ENCODE data around the gene KLHL35. TPM values are rescaled to one million over a fixed set of nuclear protein-coding genes. Genes with fewer than 3 reads are reported as not detected.

KLHL35 gene
- total and polyA plus RNA-seq, 5 donors from 2014 or later: 0.31 to 0.78 (median 0.48) TPM; not detected in 1

- no peaks in the 10 kb centered on the region for H3K36me3 ChIP-seq (ENCODE audit: control insufficient read depth, insufficient read depth, low read length)
- no peaks in the 10 kb centered on the region for H3K9me3 ChIP-seq (ENCODE audit: control insufficient read depth in 2 of 2, low read length in 2 of 2)
- DNase-seq (peak; percentile 50 to 85 (median 73)), ATAC-seq (ENCODE audit: low read depth in 2 of 2) (peak; percentile 84 to 86)
- no peak overlapping the region for H3K4me3 ChIP-seq (ENCODE audit: low read depth, low read length)
- Mint-ChIP-seq H3K9me3 (no peaks in the 10 kb centered on the region), H3K36me3 (no peaks in the 10 kb centered on the region), H3K4me3 (no peak overlapping the region), H3K4me1 (peaks cover 3 to 14% (median 6%) of the 10 kb centered on the region in 4 donors), H3K27me3 (peaks cover 8% of the 10 kb centered on the region), H3K27ac (no peak overlapping the region)
- peaks cover 17% of the 10 kb centered on the region for H3K4me1 ChIP-seq (ENCODE audit: control insufficient read depth, insufficient read depth, low read length, poor library complexity, severe bottlenecking)
- H3K27ac ChIP-seq (ENCODE audit: insufficient read depth, low read length, poor library complexity, severe bottlenecking): no peak overlapping the region
- peaks cover 2% of the 10 kb centered on the region for H3K27me3 ChIP-seq (ENCODE audit: control insufficient read depth, insufficient read depth, low read length)
Measured at GRCh38 chr11:75388386-75389275, 44.4 kb downstream of the KLHL35 start.

GRCh38 chr11:75387736-75388294, 45.2 kb downstream of the KLHL35 start:
- H3K27me3 ChIP-seq (ENCODE audit: control insufficient read depth, insufficient read depth, low read length): peaks cover 2% of the 10 kb centered on the region
- H3K4me3 ChIP-seq (ENCODE audit: low read depth, low read length): no peak overlapping the region
- no peaks in the 10 kb centered on the region for H3K36me3 ChIP-seq (ENCODE audit: control insufficient read depth, insufficient read depth, low read length)
- no peak for DNase-seq
- peaks cover 3 to 21% (median 11%) of the 10 kb centered on the region in 4 donors for H3K4me1 Mint-ChIP-seq
- H3K9me3 Mint-ChIP-seq: no peaks in the 10 kb centered on the region
- no peak overlapping the region for H3K27ac Mint-ChIP-seq
- H3K36me3 Mint-ChIP-seq: no peaks in the 10 kb centered on the region
- H3K4me3 Mint-ChIP-seq: no peak overlapping the region
- no peaks in the 10 kb centered on the region for H3K9me3 ChIP-seq (ENCODE audit: control insufficient read depth in 2 of 2, low read length in 2 of 2)
- peaks cover 25% of the 10 kb centered on the region for H3K4me1 ChIP-seq (ENCODE audit: control insufficient read depth, insufficient read depth, low read length, poor library complexity, severe bottlenecking)
- no peak for ATAC-seq (ENCODE audit: low read depth in 2 of 2)
- no peak overlapping the region for H3K27ac ChIP-seq (ENCODE audit: insufficient read depth, low read length, poor library complexity, severe bottlenecking)
- peaks cover 11% of the 10 kb centered on the region for H3K27me3 Mint-ChIP-seq

GRCh38 chr11:75386942-75387630, 45.9 kb downstream of the KLHL35 start:
- H3K9me3 Mint-ChIP-seq: no peaks in the 10 kb centered on the region
- Histone ChIP-seq H3K27me3 (ENCODE audit: control insufficient read depth, insufficient read depth, low read length) (peaks cover 2% of the 10 kb centered on the region), H3K4me1 (ENCODE audit: control insufficient read depth, insufficient read depth, low read length, poor library complexity, severe bottlenecking) (peaks cover 30% of the 10 kb centered on the region)

GRCh38 chr11:75384438-75385080, 48.4 kb downstream of the KLHL35 start:
- H3K4me3 Mint-ChIP-seq: peak overlapping the region in 2 of 4 donors; percentile 78 to 83
- peak overlapping the region; percentile 29 to 91 (median 43) for H3K27ac Mint-ChIP-seq
- no peaks in the 10 kb centered on the region for H3K36me3 ChIP-seq (ENCODE audit: control insufficient read depth, insufficient read depth, low read length)
- ATAC-seq (ENCODE audit: low read depth in 2 of 2): peak; percentile 69 to 70
- no peaks in the 10 kb centered on the region for H3K27me3 ChIP-seq (ENCODE audit: control insufficient read depth, insufficient read depth, low read length)
- peaks cover 3 to 19% (median 11%) of the 10 kb centered on the region in 4 donors for H3K4me1 Mint-ChIP-seq
- no peaks in the 10 kb centered on the region for H3K9me3 ChIP-seq (ENCODE audit: control insufficient read depth in 2 of 2, low read length in 2 of 2)
- H3K27me3 Mint-ChIP-seq: peaks cover 4% of the 10 kb centered on the region
- no peak overlapping the region for H3K27ac ChIP-seq (ENCODE audit: insufficient read depth, low read length, poor library complexity, severe bottlenecking)
- peaks cover 30% of the 10 kb centered on the region for H3K4me1 ChIP-seq (ENCODE audit: control insufficient read depth, insufficient read depth, low read length, poor library complexity, severe bottlenecking)
- peak; percentile 62 to 78 (median 75) for DNase-seq
- H3K36me3 Mint-ChIP-seq: no peaks in the 10 kb centered on the region
- no peaks in the 10 kb centered on the region for H3K9me3 Mint-ChIP-seq
- peak overlapping the region; percentile 10 for H3K4me3 ChIP-seq (ENCODE audit: low read depth, low read length)

More at GRCh38 chr11:75386942-75387630, 45.9 kb downstream of the KLHL35 start:
- H3K4me1 Mint-ChIP-seq: peaks cover 3 to 21% (median 11%) of the 10 kb centered on the region in 4 donors
- H3K27me3 Mint-ChIP-seq: peaks cover 11% of the 10 kb centered on the region
- Histone ChIP-seq H3K36me3 (ENCODE audit: control insufficient read depth, insufficient read depth, low read length) (no peaks in the 10 kb centered on the region), H3K4me3 (ENCODE audit: low read depth, low read length) (no peak overlapping the region), H3K9me3 (ENCODE audit: control insufficient read depth in 2 of 2, low read length in 2 of 2) (no peaks in the 10 kb centered on the region), H3K27ac (ENCODE audit: insufficient read depth, low read length, poor library complexity, severe bottlenecking) (no peak overlapping the region)
- no peaks in the 10 kb centered on the region for H3K36me3 Mint-ChIP-seq
- no peak overlapping the region for H3K4me3 Mint-ChIP-seq
- no peak overlapping the region for H3K27ac Mint-ChIP-seq
- no peak for DNase-seq
- no peak for ATAC-seq (ENCODE audit: low read depth in 2 of 2)

GRCh38 chr11:75383246-75383645, 49.8 kb downstream of the KLHL35 start:
- H3K27ac ChIP-seq (ENCODE audit: insufficient read depth, low read length, poor library complexity, severe bottlenecking): peak overlapping the region; percentile 18

GRCh38 chr11:75380716-75381420, 52.1 kb downstream of the KLHL35 start:
- Histone ChIP-seq H3K36me3 (ENCODE audit: control insufficient read depth, insufficient read depth, low read length) (no peaks in the 10 kb centered on the region), H3K27me3 (ENCODE audit: control insufficient read depth, insufficient read depth, low read length) (no peaks in the 10 kb centered on the region), H3K4me1 (ENCODE audit: control insufficient read depth, insufficient read depth, low read length, poor library complexity, severe bottlenecking) (peaks cover 23% of the 10 kb centered on the region), H3K27ac (ENCODE audit: insufficient read depth, low read length, poor library complexity, severe bottlenecking) (no peak overlapping the region), H3K4me3 (ENCODE audit: low read depth, low read length) (no peak overlapping the region), H3K9me3 (ENCODE audit: control insufficient read depth in 2 of 2, low read length in 2 of 2) (no peaks in the 10 kb centered on the region)
- DNase-seq: no peak
- no peaks in the 10 kb centered on the region for H3K36me3 Mint-ChIP-seq
- ATAC-seq (ENCODE audit: low read depth in 2 of 2): no peak
- no peaks in the 10 kb centered on the region for H3K9me3 Mint-ChIP-seq
- peaks cover 4% of the 10 kb centered on the region for H3K27me3 Mint-ChIP-seq
- peak overlapping the region in 2 of 3 donors; percentile 4 to 21 for H3K27ac Mint-ChIP-seq
- H3K4me3 Mint-ChIP-seq: peak overlapping the region in 1 of 4 donors; percentile 4
- peaks cover 3 to 19% (median 11%) of the 10 kb centered on the region in 4 donors for H3K4me1 Mint-ChIP-seq

More at GRCh38 chr11:75383246-75383645, 49.8 kb downstream of the KLHL35 start:
- Mint-ChIP-seq H3K27ac (peak overlapping the region; percentile 93 to 94 (median 93)), H3K4me1 (peaks cover 3 to 19% (median 11%) of the 10 kb centered on the region in 4 donors), H3K27me3 (peaks cover 4% of the 10 kb centered on the region), H3K9me3 (no peaks in the 10 kb centered on the region), H3K4me3 (peak overlapping the region in 3 of 4 donors; percentile 6 to 75 (median 41)), H3K36me3 (no peaks in the 10 kb centered on the region)
- Histone ChIP-seq H3K4me3 (ENCODE audit: low read depth, low read length) (no peak overlapping the region), H3K36me3 (ENCODE audit: control insufficient read depth, insufficient read depth, low read length) (no peaks in the 10 kb centered on the region), H3K4me1 (ENCODE audit: control insufficient read depth, insufficient read depth, low read length, poor library complexity, severe bottlenecking) (peaks cover 23% of the 10 kb centered on the region), H3K27me3 (ENCODE audit: control insufficient read depth, insufficient read depth, low read length) (no peaks in the 10 kb centered on the region), H3K9me3 (ENCODE audit: control insufficient read depth in 2 of 2, low read length in 2 of 2) (no peaks in the 10 kb centered on the region)
- DNase-seq (peak in 2 of 3 donors; percentile 35 to 80), ATAC-seq (ENCODE audit: low read depth in 2 of 2) (peak; percentile 77 to 81)

GRCh38 chr11:75380245-75380644, 52.8 kb downstream of the KLHL35 start:
- H3K9me3 Mint-ChIP-seq: no peaks in the 10 kb centered on the region
- Histone ChIP-seq H3K27ac (ENCODE audit: insufficient read depth, low read length, poor library complexity, severe bottlenecking) (no peak overlapping the region), H3K27me3 (ENCODE audit: control insufficient read depth, insufficient read depth, low read length) (no peaks in the 10 kb centered on the region), H3K36me3 (ENCODE audit: control insufficient read depth, insufficient read depth, low read length) (no peaks in the 10 kb centered on the region), H3K4me1 (ENCODE audit: control insufficient read depth, insufficient read depth, low read length, poor library complexity, severe bottlenecking) (peaks cover 23% of the 10 kb centered on the region), H3K9me3 (ENCODE audit: control insufficient read depth in 2 of 2, low read length in 2 of 2) (no peaks in the 10 kb centered on the region), H3K4me3 (ENCODE audit: low read depth, low read length) (no peak overlapping the region)
- H3K36me3 Mint-ChIP-seq: no peaks in the 10 kb centered on the region
- peaks cover 4% of the 10 kb centered on the region for H3K27me3 Mint-ChIP-seq
- no peak for DNase-seq
- H3K4me1 Mint-ChIP-seq: peaks cover 3 to 19% (median 11%) of the 10 kb centered on the region in 4 donors
- H3K4me3 Mint-ChIP-seq: no peak overlapping the region
- H3K27ac Mint-ChIP-seq: peak overlapping the region in 1 of 3 donors; percentile 4
- no peak for ATAC-seq (ENCODE audit: low read depth in 2 of 2)

Measured in CD4-positive, CD25-positive, alpha-beta regulatory T cell (primary cell).